ENCODE data around the gene KIF20B. TPM values are rescaled to one million over a fixed set of nuclear protein-coding genes. Genes with fewer than 3 reads are reported as not detected.
A peak's percentile ranks its signal among the peaks of the same experiment; 100 is the strongest.

KIF20B gene
- total and polyA plus RNA-seq, 2 of the 13 experiments (the other 11 are each of a cell fraction or from before 2014, with no cell fraction given): 3.5 to 38.6 TPM

DNA sequence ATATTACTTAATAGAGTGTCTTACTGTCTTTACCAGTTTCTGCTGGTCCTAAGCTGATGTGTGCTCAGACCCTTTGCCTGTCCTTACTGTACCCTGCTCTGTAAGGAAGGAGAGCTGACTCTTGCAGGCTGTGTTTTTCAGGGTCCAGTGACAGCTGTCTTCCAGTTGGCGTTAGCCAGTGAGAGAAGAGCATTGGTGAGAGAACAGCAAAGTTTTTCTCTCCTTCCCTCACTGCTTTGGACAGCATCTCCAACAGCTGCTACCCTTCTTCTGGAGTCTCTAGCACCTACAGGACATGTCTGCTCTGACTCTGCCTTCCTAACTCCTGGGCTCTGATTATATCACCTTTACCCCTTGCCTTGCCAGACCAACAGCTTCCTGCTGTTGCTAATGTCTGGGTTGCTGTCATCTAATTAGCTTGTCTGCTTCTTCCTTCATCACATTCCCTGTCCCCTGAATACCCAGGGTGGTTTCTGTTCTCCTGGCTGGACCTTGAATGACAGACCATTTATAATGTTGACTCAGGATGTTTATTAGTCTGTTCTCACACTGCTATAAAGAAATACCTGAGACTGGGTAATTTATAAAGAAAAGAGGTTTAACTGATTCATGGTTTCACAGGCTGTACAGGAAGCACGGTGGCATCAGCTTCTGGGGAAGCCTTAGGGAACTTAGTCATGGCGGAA is 32.9 kb upstream of the KIF20B start (continued):
- TF ChIP-seq, protein P1, sequence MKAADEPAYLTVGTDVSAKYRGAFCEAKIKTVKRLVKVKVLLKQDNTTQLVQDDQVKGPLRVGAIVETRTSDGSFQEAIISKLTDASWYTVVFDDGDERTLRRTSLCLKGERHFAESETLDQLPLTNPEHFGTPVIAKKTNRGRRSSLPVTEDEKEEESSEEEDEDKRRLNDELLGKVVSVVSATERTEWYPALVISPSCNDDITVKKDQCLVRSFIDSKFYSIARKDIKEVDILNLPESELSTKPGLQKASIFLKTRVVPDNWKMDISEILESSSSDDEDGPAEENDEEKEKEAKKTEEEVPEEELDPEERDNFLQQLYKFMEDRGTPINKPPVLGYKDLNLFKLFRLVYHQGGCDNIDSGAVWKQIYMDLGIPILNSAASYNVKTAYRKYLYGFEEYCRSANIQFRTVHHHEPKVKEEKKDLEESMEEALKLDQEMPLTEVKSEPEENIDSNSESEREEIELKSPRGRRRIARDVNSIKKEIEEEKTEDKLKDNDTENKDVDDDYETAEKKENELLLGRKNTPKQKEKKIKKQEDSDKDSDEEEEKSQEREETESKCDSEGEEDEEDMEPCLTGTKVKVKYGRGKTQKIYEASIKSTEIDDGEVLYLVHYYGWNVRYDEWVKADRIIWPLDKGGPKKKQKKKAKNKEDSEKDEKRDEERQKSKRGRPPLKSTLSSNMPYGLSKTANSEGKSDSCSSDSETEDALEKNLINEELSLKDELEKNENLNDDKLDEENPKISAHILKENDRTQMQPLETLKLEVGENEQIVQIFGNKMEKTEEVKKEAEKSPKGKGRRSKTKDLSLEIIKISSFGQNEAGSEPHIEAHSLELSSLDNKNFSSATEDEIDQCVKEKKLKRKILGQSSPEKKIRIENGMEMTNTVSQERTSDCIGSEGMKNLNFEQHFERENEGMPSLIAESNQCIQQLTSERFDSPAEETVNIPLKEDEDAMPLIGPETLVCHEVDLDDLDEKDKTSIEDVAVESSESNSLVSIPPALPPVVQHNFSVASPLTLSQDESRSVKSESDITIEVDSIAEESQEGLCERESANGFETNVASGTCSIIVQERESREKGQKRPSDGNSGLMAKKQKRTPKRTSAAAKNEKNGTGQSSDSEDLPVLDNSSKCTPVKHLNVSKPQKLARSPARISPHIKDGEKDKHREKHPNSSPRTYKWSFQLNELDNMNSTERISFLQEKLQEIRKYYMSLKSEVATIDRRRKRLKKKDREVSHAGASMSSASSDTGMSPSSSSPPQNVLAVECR (CRISPR knock-in tag; IDR thresholded peaks at IDR 0.05; ENCODE audit: borderline replicate concordance): no peak
- TF ChIP-seq, protein P2, sequence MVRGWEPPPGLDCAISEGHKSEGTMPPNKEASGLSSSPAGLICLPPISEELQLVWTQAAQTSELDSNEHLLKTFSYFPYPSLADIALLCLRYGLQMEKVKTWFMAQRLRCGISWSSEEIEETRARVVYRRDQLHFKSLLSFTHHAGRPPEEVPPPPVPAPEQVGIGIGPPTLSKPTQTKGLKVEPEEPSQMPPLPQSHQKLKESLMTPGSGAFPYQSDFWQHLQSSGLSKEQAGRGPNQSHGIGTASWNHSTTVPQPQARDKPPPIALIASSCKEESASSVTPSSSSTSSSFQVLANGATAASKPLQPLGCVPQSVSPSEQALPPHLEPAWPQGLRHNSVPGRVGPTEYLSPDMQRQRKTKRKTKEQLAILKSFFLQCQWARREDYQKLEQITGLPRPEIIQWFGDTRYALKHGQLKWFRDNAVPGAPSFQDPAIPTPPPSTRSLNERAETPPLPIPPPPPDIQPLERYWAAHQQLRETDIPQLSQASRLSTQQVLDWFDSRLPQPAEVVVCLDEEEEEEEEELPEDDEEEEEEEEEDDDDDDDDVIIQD (CRISPR knock-in tag; IDR thresholded peaks at IDR 0.05; ENCODE audit: low read depth): 0 out of 2 replicates have a peak, but pooled peaks have one; percentile 21
- TF ChIP-seq ZSCAN21 (CRISPR knock-in tag; IDR thresholded peaks at IDR 0.05; ENCODE audit: borderline replicate concordance) (no peak), ZNF839 (CRISPR knock-in tag; IDR thresholded peaks at IDR 0.05; ENCODE audit: borderline replicate concordance) (no peak), ZNF629 (CRISPR knock-in tag; conservative IDR thresholded peaks at IDR 0.05) (no peak), ZNF207 (IDR thresholded peaks at IDR 0.05; ENCODE audit: borderline replicate concordance) (no peak), CC2D1A (CRISPR knock-in tag; IDR thresholded peaks at IDR 0.05) (no peak), TEAD3 (CRISPR knock-in tag; optimal IDR thresholded peaks at IDR 0.05; ENCODE audit: borderline replicate concordance) (peak; percentile 51), ZZZ3 (CRISPR knock-in tag; IDR thresholded peaks at IDR 0.05; ENCODE audit: borderline replicate concordance) (no peak)
- TF ChIP-seq, protein P3, sequence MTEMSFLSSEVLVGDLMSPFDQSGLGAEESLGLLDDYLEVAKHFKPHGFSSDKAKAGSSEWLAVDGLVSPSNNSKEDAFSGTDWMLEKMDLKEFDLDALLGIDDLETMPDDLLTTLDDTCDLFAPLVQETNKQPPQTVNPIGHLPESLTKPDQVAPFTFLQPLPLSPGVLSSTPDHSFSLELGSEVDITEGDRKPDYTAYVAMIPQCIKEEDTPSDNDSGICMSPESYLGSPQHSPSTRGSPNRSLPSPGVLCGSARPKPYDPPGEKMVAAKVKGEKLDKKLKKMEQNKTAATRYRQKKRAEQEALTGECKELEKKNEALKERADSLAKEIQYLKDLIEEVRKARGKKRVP (CRISPR knock-in tag; IDR thresholded peaks at IDR 0.05): no peak
- TF ChIP-seq, protein P4, sequence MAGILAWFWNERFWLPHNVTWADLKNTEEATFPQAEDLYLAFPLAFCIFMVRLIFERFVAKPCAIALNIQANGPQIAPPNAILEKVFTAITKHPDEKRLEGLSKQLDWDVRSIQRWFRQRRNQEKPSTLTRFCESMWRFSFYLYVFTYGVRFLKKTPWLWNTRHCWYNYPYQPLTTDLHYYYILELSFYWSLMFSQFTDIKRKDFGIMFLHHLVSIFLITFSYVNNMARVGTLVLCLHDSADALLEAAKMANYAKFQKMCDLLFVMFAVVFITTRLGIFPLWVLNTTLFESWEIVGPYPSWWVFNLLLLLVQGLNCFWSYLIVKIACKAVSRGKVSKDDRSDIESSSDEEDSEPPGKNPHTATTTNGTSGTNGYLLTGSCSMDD (CRISPR knock-in tag; IDR thresholded peaks at IDR 0.05): no peak
- TF ChIP-seq, protein P5, sequence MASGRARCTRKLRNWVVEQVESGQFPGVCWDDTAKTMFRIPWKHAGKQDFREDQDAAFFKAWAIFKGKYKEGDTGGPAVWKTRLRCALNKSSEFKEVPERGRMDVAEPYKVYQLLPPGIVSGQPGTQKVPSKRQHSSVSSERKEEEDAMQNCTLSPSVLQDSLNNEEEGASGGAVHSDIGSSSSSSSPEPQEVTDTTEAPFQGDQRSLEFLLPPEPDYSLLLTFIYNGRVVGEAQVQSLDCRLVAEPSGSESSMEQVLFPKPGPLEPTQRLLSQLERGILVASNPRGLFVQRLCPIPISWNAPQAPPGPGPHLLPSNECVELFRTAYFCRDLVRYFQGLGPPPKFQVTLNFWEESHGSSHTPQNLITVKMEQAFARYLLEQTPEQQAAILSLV (CRISPR knock-in tag; IDR thresholded peaks at IDR 0.05; ENCODE audit: borderline replicate concordance): no peak
- TF ChIP-seq, protein P6, sequence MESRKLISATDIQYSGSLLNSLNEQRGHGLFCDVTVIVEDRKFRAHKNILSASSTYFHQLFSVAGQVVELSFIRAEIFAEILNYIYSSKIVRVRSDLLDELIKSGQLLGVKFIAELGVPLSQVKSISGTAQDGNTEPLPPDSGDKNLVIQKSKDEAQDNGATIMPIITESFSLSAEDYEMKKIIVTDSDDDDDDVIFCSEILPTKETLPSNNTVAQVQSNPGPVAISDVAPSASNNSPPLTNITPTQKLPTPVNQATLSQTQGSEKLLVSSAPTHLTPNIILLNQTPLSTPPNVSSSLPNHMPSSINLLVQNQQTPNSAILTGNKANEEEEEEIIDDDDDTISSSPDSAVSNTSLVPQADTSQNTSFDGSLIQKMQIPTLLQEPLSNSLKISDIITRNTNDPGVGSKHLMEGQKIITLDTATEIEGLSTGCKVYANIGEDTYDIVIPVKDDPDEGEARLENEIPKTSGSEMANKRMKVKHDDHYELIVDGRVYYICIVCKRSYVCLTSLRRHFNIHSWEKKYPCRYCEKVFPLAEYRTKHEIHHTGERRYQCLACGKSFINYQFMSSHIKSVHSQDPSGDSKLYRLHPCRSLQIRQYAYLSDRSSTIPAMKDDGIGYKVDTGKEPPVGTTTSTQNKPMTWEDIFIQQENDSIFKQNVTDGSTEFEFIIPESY (CRISPR knock-in tag; IDR thresholded peaks at IDR 0.05): no peak
